ENCODE measurements around the gene MMAB.

DNA sequence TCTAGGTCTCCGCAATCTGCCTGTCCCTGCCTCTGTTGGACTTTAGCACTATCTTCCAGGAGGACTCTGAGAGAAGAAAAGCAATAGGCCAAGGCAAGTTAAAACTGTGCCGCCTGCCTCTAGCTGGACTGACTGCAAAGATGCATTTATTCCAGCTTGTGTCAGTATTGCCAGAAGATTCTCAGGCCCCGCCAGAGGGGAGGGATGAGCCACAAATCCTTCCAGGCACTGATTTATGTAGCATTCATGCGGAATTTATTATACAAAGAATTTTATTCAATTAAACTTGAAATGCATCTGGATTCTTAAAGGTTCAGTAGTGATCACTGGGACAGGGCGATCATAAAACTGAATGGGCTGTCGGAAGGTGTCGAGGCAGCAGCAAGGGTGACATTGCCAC, 19.8 kb downstream of the MMAB start:
- TF ChIP-seq POLR2A (IDR thresholded peaks at IDR 0.05; ENCODE audit: low read depth) (no peak), EP300 (IDR thresholded peaks at IDR 0.05) (no peak)
- TF ChIP-seq, protein P1, sequence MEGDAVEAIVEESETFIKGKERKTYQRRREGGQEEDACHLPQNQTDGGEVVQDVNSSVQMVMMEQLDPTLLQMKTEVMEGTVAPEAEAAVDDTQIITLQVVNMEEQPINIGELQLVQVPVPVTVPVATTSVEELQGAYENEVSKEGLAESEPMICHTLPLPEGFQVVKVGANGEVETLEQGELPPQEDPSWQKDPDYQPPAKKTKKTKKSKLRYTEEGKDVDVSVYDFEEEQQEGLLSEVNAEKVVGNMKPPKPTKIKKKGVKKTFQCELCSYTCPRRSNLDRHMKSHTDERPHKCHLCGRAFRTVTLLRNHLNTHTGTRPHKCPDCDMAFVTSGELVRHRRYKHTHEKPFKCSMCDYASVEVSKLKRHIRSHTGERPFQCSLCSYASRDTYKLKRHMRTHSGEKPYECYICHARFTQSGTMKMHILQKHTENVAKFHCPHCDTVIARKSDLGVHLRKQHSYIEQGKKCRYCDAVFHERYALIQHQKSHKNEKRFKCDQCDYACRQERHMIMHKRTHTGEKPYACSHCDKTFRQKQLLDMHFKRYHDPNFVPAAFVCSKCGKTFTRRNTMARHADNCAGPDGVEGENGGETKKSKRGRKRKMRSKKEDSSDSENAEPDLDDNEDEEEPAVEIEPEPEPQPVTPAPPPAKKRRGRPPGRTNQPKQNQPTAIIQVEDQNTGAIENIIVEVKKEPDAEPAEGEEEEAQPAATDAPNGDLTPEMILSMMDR (IDR thresholded peaks at IDR 0.05): no peak

Measured in esophagus muscularis mucosa (tissue), 4 donors.